HG02623 (cell line): Measurements from ENCODE around the gene VSIG10L2.
"Not testable (repeated sequence)": the region's sequence is repeated elsewhere in the genome, so short reads cannot be mapped to it uniquely, and the experiment has no call there.

Source experiments
- ATAC-seq: cut with Tn5 transposase; IDR thresholded peaks from one replicate; pipeline ENCODE4 v1.9.1; 2021; ENCODE audit warnings: moderate library complexity; ENCODE audit not compliant: unreplicated experiment

Gene VSIG10L2

DNA sequence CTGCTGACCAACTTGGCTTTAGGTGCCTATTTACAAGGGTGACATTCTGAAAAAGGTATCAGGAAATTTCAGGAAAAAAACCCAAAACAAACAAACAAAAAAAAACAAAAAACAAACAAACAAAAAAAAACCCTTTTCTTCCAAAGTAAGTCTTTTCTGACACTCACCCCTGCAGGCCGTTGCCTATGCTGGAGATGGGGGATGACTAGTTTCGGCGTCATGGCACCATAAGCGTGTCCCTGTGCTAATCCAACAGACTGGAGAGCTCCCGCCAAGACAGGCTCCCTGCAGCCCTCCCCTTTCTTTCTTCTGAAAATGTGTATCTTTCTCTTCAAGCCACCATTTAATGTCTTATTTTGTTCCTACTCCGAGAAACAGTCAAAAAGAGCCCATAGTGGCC is 13.7 kb downstream of the VSIG10L2 start:
- ATAC-seq, result no peak

GRCh38 chr11:125959931-125960330 is 14.1 kb downstream of the VSIG10L2 start:
- no peak for ATAC-seq

DNA sequence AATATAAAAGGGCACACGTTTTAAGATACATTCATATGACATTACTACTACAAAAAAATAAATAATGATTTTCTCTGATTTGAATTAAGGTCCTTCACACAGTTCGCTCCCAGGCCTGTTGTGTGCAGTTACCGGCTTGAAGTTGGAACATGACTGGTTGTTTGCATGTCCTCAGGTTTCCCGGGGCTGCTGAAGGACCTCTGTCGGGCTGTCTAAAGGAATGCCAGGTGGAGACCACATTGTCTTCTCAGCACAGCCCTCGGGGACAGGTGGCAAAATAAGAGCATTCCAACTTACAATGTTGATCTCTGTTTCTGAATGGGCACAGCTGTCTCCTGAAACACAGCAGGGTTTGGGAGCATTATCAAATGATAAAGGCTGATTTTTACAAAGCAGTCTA is 14.9 kb downstream of the VSIG10L2 start:
- ATAC-seq, result no peak

GRCh38 chr11:125967515-125967914 is 21.7 kb downstream of the VSIG10L2 start:
- ATAC-seq, result no peak

DNA sequence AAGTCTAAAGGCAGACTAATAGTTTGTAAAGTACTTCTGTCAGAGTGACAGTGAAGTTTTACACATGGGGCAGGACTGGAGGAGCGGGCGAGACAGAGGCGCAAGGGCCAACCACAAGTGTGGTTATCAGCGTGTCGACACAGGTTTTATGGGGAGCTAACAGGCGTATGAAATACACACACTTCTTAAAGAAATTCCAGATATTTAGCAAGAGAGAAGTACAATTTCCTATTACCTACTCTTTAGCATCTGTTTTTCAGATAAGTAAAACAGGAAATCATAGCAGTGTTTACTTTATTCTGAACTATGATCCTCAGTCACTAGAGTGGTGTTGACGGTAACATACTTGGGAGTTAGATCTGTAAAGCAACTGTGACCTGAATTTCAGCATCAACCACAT is 22.5 kb downstream of the VSIG10L2 start:
- ATAC-seq, result no peak

DNA sequence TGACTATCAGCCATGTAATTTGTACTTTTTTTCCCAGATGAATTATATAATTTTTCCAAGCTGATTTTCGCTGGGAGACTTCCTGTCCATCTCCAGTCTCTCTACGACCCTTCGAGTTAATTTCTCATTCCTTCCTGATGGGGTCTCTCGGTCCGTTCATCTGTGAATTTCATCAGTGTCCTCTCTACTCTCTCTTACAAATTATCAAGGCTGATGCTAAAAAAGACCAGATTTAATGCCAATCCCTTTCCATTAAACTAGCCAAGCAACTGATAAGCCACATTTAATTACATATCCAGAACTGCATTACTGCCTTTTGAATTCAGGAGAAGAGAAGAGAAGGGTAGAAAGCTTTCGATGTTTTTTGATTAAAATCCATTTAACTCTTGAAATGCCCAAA is 25.8 kb downstream of the VSIG10L2 start:
- ATAC-seq, result no peak

- ATAC-seq, result no peak
Observed at GRCh38 chr11:125974284-125974683, 28.4 kb downstream of the VSIG10L2 start.

- no peak for ATAC-seq
Observed at GRCh38 chr11:125975634-125976033, 29.8 kb downstream of the VSIG10L2 start.

- ATAC-seq, result no peak
Observed at GRCh38 chr11:125976156-125976555, 30.3 kb downstream of the VSIG10L2 start.

DNA sequence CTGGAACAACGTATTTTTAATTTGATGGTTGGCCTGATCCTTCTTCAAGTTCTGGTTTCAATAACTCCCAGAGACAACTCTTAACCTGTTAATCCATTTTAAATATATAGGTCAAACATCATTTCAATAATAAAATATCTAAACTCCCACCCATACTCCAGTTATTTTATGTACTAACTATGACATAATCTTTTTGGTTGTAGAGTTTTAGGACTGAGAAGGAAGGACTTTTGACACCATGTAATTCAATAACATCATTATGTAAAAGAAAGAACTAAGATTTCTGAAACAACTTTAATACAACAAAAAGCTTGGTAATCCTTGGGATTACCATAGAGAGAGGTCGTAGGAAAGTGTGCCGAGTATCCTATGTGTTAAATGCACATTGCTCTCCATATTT is 31.5 kb downstream of the VSIG10L2 start:
- ATAC-seq, result no peak

DNA sequence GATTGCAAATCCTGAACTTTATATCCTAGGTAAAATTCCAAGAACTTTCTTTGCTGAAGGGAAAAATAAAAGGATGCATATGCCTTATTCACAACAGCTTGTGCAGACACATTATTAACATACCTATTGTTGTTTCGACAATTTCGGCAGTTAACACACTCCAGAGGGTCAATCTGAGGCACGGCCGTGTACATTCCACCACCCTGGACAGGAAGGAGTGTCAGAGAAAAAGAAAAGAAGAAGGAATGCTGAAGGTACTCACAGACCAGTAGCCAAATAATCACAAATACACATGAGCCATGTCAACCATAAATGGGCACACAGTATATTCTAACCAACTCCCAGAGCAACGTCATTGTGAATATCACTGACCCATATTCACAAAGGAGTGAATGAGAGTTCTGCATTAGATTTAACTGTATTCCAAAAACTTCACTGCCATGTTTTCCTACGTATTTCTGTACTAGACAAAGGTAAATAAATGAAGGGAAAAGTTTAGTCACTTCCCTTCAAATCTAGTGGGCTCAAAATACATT is 32.4 kb downstream of the VSIG10L2 start:
- ATAC-seq, result no peak

DNA sequence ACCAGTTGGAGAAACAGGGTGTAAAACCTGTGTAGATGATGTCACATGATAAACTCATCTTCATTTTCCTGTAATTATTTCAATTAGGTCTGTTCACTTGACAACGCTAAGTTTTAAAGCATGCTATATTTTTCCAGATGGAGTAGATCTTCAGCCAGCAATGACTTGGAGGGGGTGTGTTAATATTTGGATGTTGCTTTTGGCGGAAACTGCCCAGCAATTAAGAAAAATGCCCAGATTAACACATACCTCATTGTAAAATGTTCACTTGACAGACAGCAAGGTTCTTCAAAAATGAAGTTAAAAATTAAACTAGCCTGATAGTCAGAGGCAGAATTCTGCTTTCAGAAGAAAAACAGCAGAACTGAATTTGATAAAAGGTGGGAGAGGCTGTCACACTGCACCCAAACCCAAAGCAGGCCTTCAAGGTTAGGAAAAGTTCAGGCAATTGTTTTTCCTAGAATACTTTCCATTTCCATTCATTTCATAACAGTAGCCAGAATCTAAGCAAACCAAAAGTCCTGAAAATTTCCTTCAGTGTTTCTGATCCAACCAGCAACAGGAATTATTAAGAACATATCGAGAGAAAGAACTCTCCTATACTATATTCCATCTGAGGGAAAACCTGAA is 33.0 kb downstream of the VSIG10L2 start:
- no peak for ATAC-seq

DNA sequence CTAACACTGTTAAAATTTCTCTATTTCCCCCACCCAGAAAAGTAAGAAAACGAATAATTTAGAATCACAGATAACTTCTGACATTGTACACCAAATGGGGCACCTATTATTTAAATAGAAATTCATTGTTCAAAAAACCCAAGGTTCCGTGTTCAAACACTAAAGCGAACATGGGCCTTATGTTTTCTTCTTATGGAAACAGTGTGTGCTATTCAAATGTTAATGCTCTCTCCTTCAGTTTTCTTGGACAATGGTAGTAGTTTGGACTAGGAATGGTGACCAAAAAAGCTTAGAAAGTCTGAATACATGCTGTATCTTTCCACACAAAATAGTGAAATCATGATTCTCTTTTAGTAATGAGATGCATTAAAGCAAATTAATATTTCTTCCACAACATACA is 33.7 kb downstream of the VSIG10L2 start:
- ATAC-seq, result no peak

DNA sequence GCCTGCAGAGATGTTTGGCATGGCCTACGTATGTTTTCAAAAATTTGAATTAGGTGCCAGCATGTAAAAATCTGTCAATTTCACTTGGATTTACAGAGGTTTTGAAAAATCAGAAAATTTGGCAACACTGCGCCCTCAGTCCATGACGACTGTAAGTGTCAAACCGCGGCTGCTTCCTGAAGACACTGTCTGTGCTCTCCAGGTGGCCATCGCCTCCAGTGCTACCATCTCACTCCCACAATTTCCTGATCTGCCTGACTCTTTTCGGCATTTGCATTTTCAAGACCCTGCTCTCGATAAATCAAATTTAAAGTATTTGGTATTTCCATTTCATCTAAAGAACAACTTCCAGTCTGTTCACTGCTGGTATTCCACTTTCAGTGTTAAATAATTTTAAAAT is 34.6 kb downstream of the VSIG10L2 start:
- ATAC-seq, result no peak

DNA sequence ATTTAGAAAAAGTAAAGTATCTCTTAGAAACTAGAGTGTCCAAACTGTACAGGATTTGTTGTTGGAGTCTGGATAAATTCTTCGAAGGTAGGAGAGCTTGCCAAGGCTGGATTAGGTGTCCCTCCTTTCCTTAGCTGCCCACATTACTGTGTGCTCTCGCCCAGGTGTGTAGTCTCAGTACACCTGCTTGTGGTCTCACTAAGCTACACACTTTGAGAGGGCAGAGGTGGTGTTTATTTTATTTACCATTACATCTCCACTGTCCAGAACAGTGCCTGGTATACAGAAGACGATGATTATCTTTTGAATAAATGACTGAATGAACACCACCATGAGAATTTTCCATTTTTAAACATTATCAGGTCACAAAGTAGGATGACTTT is 36.5 kb downstream of the VSIG10L2 start:
- no peak for ATAC-seq

DNA sequence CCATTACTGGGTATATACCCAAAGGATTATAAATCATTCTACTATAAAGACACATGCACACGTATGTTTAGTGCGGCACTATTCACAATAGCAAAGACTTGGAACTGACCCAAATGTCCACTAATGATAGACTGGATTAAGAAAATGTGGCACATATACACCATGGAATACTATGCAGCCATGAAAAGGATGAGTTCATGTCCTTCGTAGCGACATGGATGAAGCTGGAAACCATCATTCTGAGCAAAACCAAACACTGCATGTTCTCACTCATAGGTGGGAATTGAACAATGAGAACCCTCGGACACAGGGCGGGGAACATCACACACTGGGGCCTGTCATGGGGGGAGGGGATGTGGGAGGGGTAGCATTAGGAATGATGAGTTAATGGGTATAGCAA is 40.1 kb downstream of the VSIG10L2 start:
- ATAC-seq, result not testable (repeated sequence)

DNA sequence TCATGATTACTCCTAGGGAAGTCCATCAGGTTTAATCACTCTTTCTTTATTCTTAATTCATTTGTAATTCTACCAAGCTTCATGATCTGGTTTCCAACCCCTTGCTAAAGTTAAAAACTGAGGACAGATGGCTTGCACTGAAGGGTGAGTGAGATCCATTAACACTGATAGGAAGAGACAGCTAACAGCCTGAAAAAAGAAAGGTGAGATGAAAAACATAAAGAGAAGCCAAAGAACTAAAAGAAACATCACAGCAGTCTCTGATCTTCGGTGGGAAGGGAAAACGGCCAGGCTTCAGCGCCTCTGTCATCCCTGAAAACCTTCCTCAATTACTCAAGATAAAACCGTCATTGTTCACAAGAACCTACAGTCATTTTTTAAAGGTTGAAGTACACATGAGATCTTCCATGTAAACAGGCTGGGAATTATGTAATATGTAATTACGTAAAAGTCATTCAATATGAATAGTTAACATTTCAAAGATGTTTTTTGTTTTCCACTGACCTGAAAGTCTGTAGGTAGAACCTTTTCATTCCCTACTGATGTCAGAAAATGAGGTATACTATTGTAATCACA is 41.3 kb downstream of the VSIG10L2 start:
- no peak for ATAC-seq

- ATAC-seq, result no peak
Observed at GRCh38 chr11:125990244-125990643, 44.4 kb downstream of the VSIG10L2 start.

DNA sequence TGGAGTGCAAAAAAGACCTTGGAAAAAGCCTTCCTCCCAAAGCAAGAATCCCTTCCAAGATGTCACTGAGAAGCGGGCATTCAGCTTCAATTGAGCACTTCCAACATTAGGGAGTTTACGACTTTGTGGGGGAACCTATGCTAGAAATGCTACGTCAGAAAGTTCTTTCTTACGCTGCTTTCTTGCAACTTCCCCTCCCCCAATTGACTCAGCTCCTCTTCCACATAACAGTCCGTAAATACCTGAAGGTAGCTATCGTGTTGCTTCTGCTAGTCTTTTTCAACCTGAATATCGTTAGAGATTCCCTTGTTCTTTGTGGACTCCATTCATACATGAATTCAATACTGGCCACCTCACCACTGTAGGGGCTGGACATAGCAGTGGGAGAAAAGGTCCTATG is 47.0 kb downstream of the VSIG10L2 start:
- ATAC-seq, result no peak

- ATAC-seq, result no peak
Observed at GRCh38 chr11:125994509-125994908, 48.7 kb downstream of the VSIG10L2 start.

GRCh38 chr11:125995313-125995712 is 49.5 kb downstream of the VSIG10L2 start:
- peak; percentile 73 for ATAC-seq

DNA sequence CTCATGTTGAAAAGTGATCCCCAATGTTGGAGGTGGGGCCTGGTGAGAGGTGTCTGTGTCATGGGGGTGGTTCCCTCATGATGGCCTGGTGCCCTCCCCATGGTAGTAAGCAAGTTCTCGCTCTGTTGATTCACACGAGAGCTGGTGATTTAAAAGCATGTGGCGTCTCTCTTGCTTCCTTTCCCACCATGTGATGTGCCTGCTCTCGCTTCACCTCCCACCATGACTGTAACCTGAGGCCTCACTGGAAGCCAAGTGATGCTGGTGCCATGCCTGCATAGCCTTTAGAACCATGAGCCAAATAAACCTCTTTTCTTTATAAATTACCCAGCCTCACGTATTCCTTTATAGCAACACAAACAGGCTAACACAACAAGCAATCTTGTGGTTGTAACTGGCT is 52.4 kb downstream of the VSIG10L2 start:
- ATAC-seq, result no peak
